ENCODE data around the gene NUBPL. TPM values are rescaled to one million over a fixed set of nuclear protein-coding genes. Genes with fewer than 3 reads are reported as not detected.
"Not testable (repeated sequence)": the region's sequence is repeated elsewhere in the genome, so short reads cannot be mapped to it uniquely, and the experiment has no call there.

Gene NUBPL
- total RNA-seq, 8 experiments from 2014 or later = 8.8 to 18.2 (median 10.7) TPM

GRCh38 chr14:31825459-31825858, 264.3 kb downstream of the NUBPL start:
- Histone ChIP-seq H3K4me3 (no peak overlapping the region), H3K27ac (no peak overlapping the region), H3K4me1 (replicated peaks in 1 of 2) (no peaks in the 10 kb centered on the region)
- in situ Hi-C loops (cut with MboI; ENCODE audit: low pct_unique_long_range_greater_than_20kb in 2 of 9, low sequenced_read_pairs in 9 of 9, unreplicated experiment in 9 of 9) = no loop called here
- ATAC-seq (replicated peaks in 6 of 8) = no peak

- in situ Hi-C loops (cut with MboI; ENCODE audit: low pct_unique_long_range_greater_than_20kb in 2 of 9, low sequenced_read_pairs in 9 of 9, unreplicated experiment in 9 of 9) = no loop called here
- ATAC-seq (replicated peaks in 6 of 8) = no peak
- Histone ChIP-seq H3K27ac (no peak overlapping the region), H3K4me1 (replicated peaks in 1 of 2) (no peaks in the 10 kb centered on the region), H3K4me3 (no peak overlapping the region)
Measured at GRCh38 chr14:31827325-31827724, 266.1 kb downstream of the NUBPL start.

- H3K27ac ChIP-seq = no peak overlapping the region
- no peak overlapping the region for H3K4me3 ChIP-seq
- no peaks in the 10 kb centered on the region for H3K4me1 ChIP-seq (replicated peaks in 1 of 2)
- peak in 5 of 8 experiments; percentile 30 to 61 (median 51) for ATAC-seq (replicated peaks in 6 of 8)
- WGBS, 10 experiments = 8 to 90% (median 65%) methylated on average over 2 to 3 of the region's 3 CpGs; no CpG with 5 or more reads in 2 of the 10 experiments
- in situ Hi-C loops (cut with MboI; ENCODE audit: low pct_unique_long_range_greater_than_20kb in 2 of 9, low sequenced_read_pairs in 9 of 9, unreplicated experiment in 9 of 9) = no loop called here
Measured at GRCh38 chr14:31828946-31829868, 268.0 kb downstream of the NUBPL start.

GRCh38 chr14:31834616-31835015, 273.4 kb downstream of the NUBPL start:
- in situ Hi-C loops (cut with MboI; ENCODE audit: low pct_unique_long_range_greater_than_20kb in 2 of 9, low sequenced_read_pairs in 9 of 9, unreplicated experiment in 9 of 9) = no loop called here
- Histone ChIP-seq H3K27ac (no peak overlapping the region), H3K4me1 (replicated peaks in 1 of 2) (no peaks in the 10 kb centered on the region), H3K4me3 (no peak overlapping the region)
- WGBS, 10 experiments = 63 to 100% (median 68%) methylated on average over 1 of the region's 1 CpG; no CpG with 5 or more reads in 4 of the 10 experiments
- peak in 1 of 8 experiments; percentile 45 for ATAC-seq (replicated peaks in 6 of 8)

GRCh38 chr14:31835049-31835448, 273.8 kb downstream of the NUBPL start:
- no peak overlapping the region for H3K4me3 ChIP-seq
- H3K4me1 ChIP-seq (replicated peaks in 1 of 2) = no peaks in the 10 kb centered on the region
- WGBS, 10 experiments = 80 to 100% (median 88%) methylated on average over 1 to 2 of the region's 2 CpGs; no CpG with 5 or more reads in 2 of the 10 experiments
- ATAC-seq (replicated peaks in 6 of 8) = no peak
- in situ Hi-C loops (cut with MboI; ENCODE audit: low pct_unique_long_range_greater_than_20kb in 2 of 9, low sequenced_read_pairs in 9 of 9, unreplicated experiment in 9 of 9) = no loop called here
- no peak overlapping the region for H3K27ac ChIP-seq

GRCh38 chr14:31837031-31837430, 275.8 kb downstream of the NUBPL start:
- Histone ChIP-seq H3K27ac (no peak overlapping the region), H3K4me1 (replicated peaks in 1 of 2) (no peaks in the 10 kb centered on the region), H3K4me3 (no peak overlapping the region)
- 77 to 100% (median 93%) methylated on average over 1 to 5 of the region's 5 CpGs; no CpG with 5 or more reads in 1 of the 10 experiments for WGBS, 10 experiments
- in situ Hi-C loops (cut with MboI; ENCODE audit: low pct_unique_long_range_greater_than_20kb in 2 of 9, low sequenced_read_pairs in 9 of 9, unreplicated experiment in 9 of 9) = no loop called here
- ATAC-seq (replicated peaks in 6 of 8) = peak in 1 of 8 experiments; percentile 52

- peak in 1 of 8 experiments; percentile 66 for ATAC-seq (replicated peaks in 6 of 8)
- Histone ChIP-seq H3K27ac (no peak overlapping the region), H3K4me3 (no peak overlapping the region), H3K4me1 (replicated peaks in 1 of 2) (no peaks in the 10 kb centered on the region)
- in situ Hi-C loops (cut with MboI; ENCODE audit: low pct_unique_long_range_greater_than_20kb in 2 of 9, low sequenced_read_pairs in 9 of 9, unreplicated experiment in 9 of 9) = no loop called here
- 33 to 86% (median 66%) methylated on average over 1 to 2 of the region's 2 CpGs; no CpG with 5 or more reads in 2 of the 10 experiments for WGBS, 10 experiments
Measured at GRCh38 chr14:31842899-31843298, 281.7 kb downstream of the NUBPL start.

GRCh38 chr14:31843361-31844091, 282.3 kb downstream of the NUBPL start:
- in situ Hi-C loops (cut with MboI; ENCODE audit: low pct_unique_long_range_greater_than_20kb in 2 of 9, low sequenced_read_pairs in 9 of 9, unreplicated experiment in 9 of 9) = no loop called here
- ATAC-seq (replicated peaks in 6 of 8) = peak in 3 of 8 experiments; percentile 17 to 53 (median 39)
- 75 to 100% (median 90%) methylated on average over 1 of the region's 1 CpG; no CpG with 5 or more reads in 3 of the 10 experiments for WGBS, 10 experiments

GRCh38 chr14:31854508-31855075, 293.4 kb downstream of the NUBPL start:
- WGBS, 10 experiments = 24 to 100% (median 100%) methylated on average over 1 to 2 of the region's 2 CpGs; no CpG with 5 or more reads in 2 of the 10 experiments
- H3K27ac ChIP-seq = no peak overlapping the region
- no peak for ATAC-seq (replicated peaks in 6 of 8)
- in situ Hi-C loops (cut with MboI; ENCODE audit: low pct_unique_long_range_greater_than_20kb in 2 of 9, low sequenced_read_pairs in 9 of 9, unreplicated experiment in 9 of 9) = no loop called here
- no peaks in the 10 kb centered on the region for H3K4me1 ChIP-seq (replicated peaks in 1 of 2)
- no peak overlapping the region for H3K4me3 ChIP-seq

More at GRCh38 chr14:31843361-31844091, 282.3 kb downstream of the NUBPL start:
- Histone ChIP-seq H3K4me1 (replicated peaks in 1 of 2) (no peaks in the 10 kb centered on the region), H3K27ac (no peak overlapping the region), H3K4me3 (no peak overlapping the region)

GRCh38 chr14:31855262-31855661, 294.1 kb downstream of the NUBPL start:
- WGBS, 10 experiments = 71 to 100% (median 83%) methylated on average over 1 of the region's 1 CpG; no CpG with 5 or more reads in 3 of the 10 experiments
- ATAC-seq (replicated peaks in 6 of 8) = no peak
- in situ Hi-C loops (cut with MboI; ENCODE audit: low pct_unique_long_range_greater_than_20kb in 2 of 9, low sequenced_read_pairs in 9 of 9, unreplicated experiment in 9 of 9) = no loop called here
- Histone ChIP-seq H3K27ac (no peak overlapping the region), H3K4me3 (no peak overlapping the region), H3K4me1 (replicated peaks in 1 of 2) (no peaks in the 10 kb centered on the region)

GRCh38 chr14:31856003-31856402, 294.8 kb downstream of the NUBPL start:
- H3K4me1 ChIP-seq (replicated peaks in 1 of 2); in situ Hi-C loops (cut with MboI; ENCODE audit: low pct_unique_long_range_greater_than_20kb in 2 of 9, low sequenced_read_pairs in 9 of 9, unreplicated experiment in 9 of 9); ATAC-seq (replicated peaks in 6 of 8); H3K4me3 ChIP-seq; H3K27ac ChIP-seq: not testable (repeated sequence)
- 52 to 100% (median 85%) methylated on average over 1 to 2 of the region's 2 CpGs; no CpG with 5 or more reads in 1 of the 10 experiments for WGBS, 10 experiments

- Histone ChIP-seq H3K4me3 (no peak overlapping the region), H3K4me1 (replicated peaks in 1 of 2) (no peaks in the 10 kb centered on the region), H3K27ac (no peak overlapping the region)
- in situ Hi-C loops (cut with MboI; ENCODE audit: low pct_unique_long_range_greater_than_20kb in 2 of 9, low sequenced_read_pairs in 9 of 9, unreplicated experiment in 9 of 9) = no loop called here
- 60 to 100% (median 100%) methylated on average over 1 of the region's 1 CpG; no CpG with 5 or more reads in 5 of the 10 experiments for WGBS, 10 experiments
- ATAC-seq (replicated peaks in 6 of 8) = peak in 2 of 8 experiments; percentile 35 to 61
Measured at GRCh38 chr14:31858868-31859267, 297.7 kb downstream of the NUBPL start.
